HG03565 (cell line): ENCODE results near the gene ZNF267.
A peak's percentile ranks its signal among the peaks of the same experiment; 100 is the strongest.
"Not testable (repeated sequence)": the region's sequence is repeated elsewhere in the genome, so short reads cannot be mapped to it uniquely, and the experiment has no call there.

Experiments used
- ATAC-seq: cut with Tn5 transposase; IDR thresholded peaks from one replicate; pipeline ENCODE4 v1.9.1; 2021; ENCODE audit warnings: mild to moderate bottlenecking, moderate library complexity; ENCODE audit not compliant: unreplicated experiment

The ZNF267 gene

GRCh38 chr16:31873556-31874365, at the start of gene ZNF267:
ZNF267 (plus strand) TSS chr16:31873807; CDS start chr16:31873967, 160 bp downstream.
- peak; percentile 22 for ATAC-seq

GRCh38 chr16:31833047-31833446, 40.6 kb upstream of the ZNF267 start:
- ATAC-seq: no peak

GRCh38 chr16:31836396-31836795, 37.2 kb upstream of the ZNF267 start:
- ATAC-seq: not testable (repeated sequence)

GRCh38 chr16:31842864-31843263, 30.7 kb upstream of the ZNF267 start:
- ATAC-seq: no peak

GRCh38 chr16:31848572-31848971, 25.0 kb upstream of the ZNF267 start:
- not testable (repeated sequence) for ATAC-seq

GRCh38 chr16:31853291-31853690, 20.3 kb upstream of the ZNF267 start:
- no peak for ATAC-seq

- ATAC-seq: no peak
Measured at GRCh38 chr16:31860508-31860907, 13.1 kb upstream of the ZNF267 start.

- no peak for ATAC-seq
Measured at GRCh38 chr16:31861455-31861854, 12.2 kb upstream of the ZNF267 start.

- no peak for ATAC-seq
Measured at GRCh38 chr16:31862761-31863160, 10.8 kb upstream of the ZNF267 start.

GRCh38 chr16:31868164-31868563, 5.4 kb upstream of the ZNF267 start:
- ATAC-seq: no peak

- no peak for ATAC-seq
Measured at GRCh38 chr16:31868691-31869167, 4.9 kb upstream of the ZNF267 start.

- peak; percentile 48 for ATAC-seq
Measured at GRCh38 chr16:31869511-31870201, 4.0 kb upstream of the ZNF267 start.

- ATAC-seq: no peak
Measured at GRCh38 chr16:31870809-31871208, 2.8 kb upstream of the ZNF267 start.

- no peak for ATAC-seq
Measured at GRCh38 chr16:31871510-31871909, 2.1 kb upstream of the ZNF267 start.

GRCh38 chr16:31872201-31872600, 1.4 kb upstream of the ZNF267 start:
- no peak for ATAC-seq

- peak; percentile 24 for ATAC-seq
Measured at GRCh38 chr16:31874366-31875111, 932 bp downstream of the ZNF267 start.

GRCh38 chr16:31875112-31875803, 1.7 kb downstream of the ZNF267 start:
- ATAC-seq: no peak

GRCh38 chr16:31875928-31876547, 2.4 kb downstream of the ZNF267 start:
- no peak for ATAC-seq

- peak; percentile 67 for ATAC-seq
Measured at GRCh38 chr16:31876951-31877828, 3.6 kb downstream of the ZNF267 start.
